Measurements from ENCODE around the gene GALNTL6. TPM values are rescaled to one million over a fixed set of nuclear protein-coding genes. Genes with fewer than 3 reads are reported as not detected.

The GALNTL6 gene
- total and polyA plus RNA-seq, 2 experiments from 2014 or later, result 0.38 to 0.40 TPM

DNA sequence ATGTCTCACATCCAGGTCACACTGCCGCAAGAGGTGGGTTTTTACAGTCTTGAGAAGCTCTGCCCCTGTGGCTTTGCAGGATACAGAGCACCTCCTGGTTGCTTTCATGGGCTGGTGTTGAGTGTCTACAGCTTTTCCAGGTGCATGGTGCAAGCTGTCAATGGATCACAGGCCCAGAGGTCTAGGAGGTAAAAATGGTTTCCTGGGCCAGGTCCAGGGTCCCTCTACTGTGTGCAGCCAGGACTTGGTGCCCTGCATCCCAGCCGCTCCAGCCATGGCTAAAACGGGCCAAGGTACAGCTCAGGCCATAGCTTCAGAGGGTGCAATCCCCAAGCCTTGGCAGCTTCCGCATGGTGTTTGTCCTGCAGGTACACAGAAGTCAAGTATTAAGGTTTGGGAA lies 921.4 kb downstream of the GALNTL6 start:
- no peak overlapping the region for H3K4me2 ChIP-seq
- H3K4me3 ChIP-seq, result no peak overlapping the region
- no peaks in the 10 kb centered on the region for H3F3A ChIP-seq (replicated peaks; ENCODE audit: low read depth)
- ATAC-seq, result no peak
- no peak overlapping the region for H3K27ac ChIP-seq (ENCODE audit: low read depth)
- no peak overlapping the region for H3K4me3 Mint-ChIP-seq
- no peaks in the 10 kb centered on the region for H3K79me2 ChIP-seq (replicated peaks; ENCODE audit: insufficient read depth)
- H3K9me3 Mint-ChIP-seq, result peaks cover 60% of the 10 kb centered on the region
- H3K27me3 Mint-ChIP-seq (ENCODE audit: insufficient read depth, low read depth, poor library complexity), result no peaks in the 10 kb centered on the region
- peaks cover 9% of the 10 kb centered on the region for H3K36me3 ChIP-seq (ENCODE audit: insufficient read depth)
- H4K20me1 ChIP-seq (replicated peaks; ENCODE audit: insufficient read depth), result no peaks in the 10 kb centered on the region
- H3K4me1 ChIP-seq (ENCODE audit: insufficient read depth), result no peaks in the 10 kb centered on the region
- TF ChIP-seq POLR2AphosphoS5 (IDR thresholded peaks at IDR 0.05; ENCODE audit: low read depth) (no peak), EZH2 (IDR thresholded peaks at IDR 0.05; ENCODE audit: low read depth, unreplicated experiment) (no peak), CREB1 (CRISPR knock-in tag; IDR thresholded peaks at IDR 0.05; ENCODE audit: low read depth) (no peak), NANOG (IDR thresholded peaks at IDR 0.05; ENCODE audit: borderline replicate concordance) (no peak)
- TF ChIP-seq, protein P1, sequence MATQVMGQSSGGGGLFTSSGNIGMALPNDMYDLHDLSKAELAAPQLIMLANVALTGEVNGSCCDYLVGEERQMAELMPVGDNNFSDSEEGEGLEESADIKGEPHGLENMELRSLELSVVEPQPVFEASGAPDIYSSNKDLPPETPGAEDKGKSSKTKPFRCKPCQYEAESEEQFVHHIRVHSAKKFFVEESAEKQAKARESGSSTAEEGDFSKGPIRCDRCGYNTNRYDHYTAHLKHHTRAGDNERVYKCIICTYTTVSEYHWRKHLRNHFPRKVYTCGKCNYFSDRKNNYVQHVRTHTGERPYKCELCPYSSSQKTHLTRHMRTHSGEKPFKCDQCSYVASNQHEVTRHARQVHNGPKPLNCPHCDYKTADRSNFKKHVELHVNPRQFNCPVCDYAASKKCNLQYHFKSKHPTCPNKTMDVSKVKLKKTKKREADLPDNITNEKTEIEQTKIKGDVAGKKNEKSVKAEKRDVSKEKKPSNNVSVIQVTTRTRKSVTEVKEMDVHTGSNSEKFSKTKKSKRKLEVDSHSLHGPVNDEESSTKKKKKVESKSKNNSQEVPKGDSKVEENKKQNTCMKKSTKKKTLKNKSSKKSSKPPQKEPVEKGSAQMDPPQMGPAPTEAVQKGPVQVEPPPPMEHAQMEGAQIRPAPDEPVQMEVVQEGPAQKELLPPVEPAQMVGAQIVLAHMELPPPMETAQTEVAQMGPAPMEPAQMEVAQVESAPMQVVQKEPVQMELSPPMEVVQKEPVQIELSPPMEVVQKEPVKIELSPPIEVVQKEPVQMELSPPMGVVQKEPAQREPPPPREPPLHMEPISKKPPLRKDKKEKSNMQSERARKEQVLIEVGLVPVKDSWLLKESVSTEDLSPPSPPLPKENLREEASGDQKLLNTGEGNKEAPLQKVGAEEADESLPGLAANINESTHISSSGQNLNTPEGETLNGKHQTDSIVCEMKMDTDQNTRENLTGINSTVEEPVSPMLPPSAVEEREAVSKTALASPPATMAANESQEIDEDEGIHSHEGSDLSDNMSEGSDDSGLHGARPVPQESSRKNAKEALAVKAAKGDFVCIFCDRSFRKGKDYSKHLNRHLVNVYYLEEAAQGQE (IDR thresholded peaks at IDR 0.05; ENCODE audit: unreplicated experiment), result no peak
- TF ChIP-seq, protein P2, sequence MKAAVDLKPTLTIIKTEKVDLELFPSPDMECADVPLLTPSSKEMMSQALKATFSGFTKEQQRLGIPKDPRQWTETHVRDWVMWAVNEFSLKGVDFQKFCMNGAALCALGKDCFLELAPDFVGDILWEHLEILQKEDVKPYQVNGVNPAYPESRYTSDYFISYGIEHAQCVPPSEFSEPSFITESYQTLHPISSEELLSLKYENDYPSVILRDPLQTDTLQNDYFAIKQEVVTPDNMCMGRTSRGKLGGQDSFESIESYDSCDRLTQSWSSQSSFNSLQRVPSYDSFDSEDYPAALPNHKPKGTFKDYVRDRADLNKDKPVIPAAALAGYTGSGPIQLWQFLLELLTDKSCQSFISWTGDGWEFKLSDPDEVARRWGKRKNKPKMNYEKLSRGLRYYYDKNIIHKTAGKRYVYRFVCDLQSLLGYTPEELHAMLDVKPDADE (IDR thresholded peaks at IDR 0.05), result no peak
- H3K36me3 Mint-ChIP-seq (ENCODE audit: low read depth), result peaks cover 44% of the 10 kb centered on the region
- H3K27ac Mint-ChIP-seq, result no peak overlapping the region
- H3K4me1 Mint-ChIP-seq, result no peaks in the 10 kb centered on the region
- H2AFZ ChIP-seq, result no peak overlapping the region
- DNase-seq (ENCODE audit: low spot score), result no peak
- peaks cover 10% of the 10 kb centered on the region; the same call in 1 of the 2 replicates for H3K9me2 ChIP-seq (ENCODE audit: insufficient read depth)
- no peaks in the 10 kb centered on the region for H3K27me3 ChIP-seq (ENCODE audit: insufficient read depth)

DNA sequence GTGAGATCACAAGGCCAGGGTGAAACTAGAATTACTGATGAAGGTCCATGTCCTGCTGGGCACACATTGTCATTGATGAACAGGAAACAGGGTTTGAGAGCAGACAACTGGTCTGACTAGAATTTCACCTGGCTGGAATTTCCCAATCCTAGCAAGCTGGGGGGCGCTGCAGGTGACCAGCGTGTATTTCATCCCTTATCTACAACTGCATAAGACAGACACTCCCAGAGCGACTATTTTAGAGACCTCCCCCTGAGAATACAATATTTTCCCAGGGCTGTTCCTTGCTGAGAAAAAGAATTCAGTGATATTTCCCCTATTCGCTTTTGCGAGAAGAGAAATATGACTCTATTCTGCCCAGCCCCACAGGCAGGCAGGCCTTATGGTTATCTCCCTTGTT lies 922.8 kb downstream of the GALNTL6 start:
- Mint-ChIP-seq H3K36me3 (ENCODE audit: low read depth) (peaks cover 44% of the 10 kb centered on the region), H3K9me3 (peaks cover 60% of the 10 kb centered on the region), H3K4me1 (no peaks in the 10 kb centered on the region), H3K27me3 (ENCODE audit: insufficient read depth, low read depth, poor library complexity) (no peaks in the 10 kb centered on the region), H3K4me3 (no peak overlapping the region), H3K27ac (no peak overlapping the region)
- Histone ChIP-seq H3K36me3 (ENCODE audit: insufficient read depth) (peaks cover 9% of the 10 kb centered on the region), H4K20me1 (replicated peaks; ENCODE audit: insufficient read depth) (no peaks in the 10 kb centered on the region), H3K9me2 (ENCODE audit: insufficient read depth) (peaks cover 11% of the 10 kb centered on the region; the same call in 1 of the 2 replicates), H3K27ac (ENCODE audit: low read depth) (no peak overlapping the region), H3K4me1 (ENCODE audit: insufficient read depth) (no peaks in the 10 kb centered on the region), H3K4me3 (no peak overlapping the region), H3K4me2 (no peak overlapping the region), H3F3A (replicated peaks; ENCODE audit: low read depth) (no peaks in the 10 kb centered on the region), H3K79me2 (replicated peaks; ENCODE audit: insufficient read depth) (no peaks in the 10 kb centered on the region), H2AFZ (no peak overlapping the region), H3K27me3 (ENCODE audit: insufficient read depth) (no peaks in the 10 kb centered on the region)
- DNase-seq (ENCODE audit: low spot score), result peak; percentile 11
- ATAC-seq, result no peak
- TF ChIP-seq CREB1 (CRISPR knock-in tag; IDR thresholded peaks at IDR 0.05; ENCODE audit: low read depth) (no peak), ZNF331 (CRISPR knock-in tag; IDR thresholded peaks at IDR 0.05; ENCODE audit: low read depth) (no peak), POLR2AphosphoS5 (IDR thresholded peaks at IDR 0.05; ENCODE audit: low read depth) (no peak), EZH2 (IDR thresholded peaks at IDR 0.05; ENCODE audit: low read depth, unreplicated experiment) (no peak), JUNB (IDR thresholded peaks at IDR 0.05; ENCODE audit: unreplicated experiment) (no peak), EZH2phosphoT487 (IDR thresholded peaks at IDR 0.05; ENCODE audit: unreplicated experiment) (no peak), STAT1 (IDR thresholded peaks at IDR 0.05; ENCODE audit: unreplicated experiment) (no peak)
- TF ChIP-seq, protein P2 (IDR thresholded peaks at IDR 0.05), result no peak
